ENCODE results near the gene ZNF738.

Gene ZNF738

DNA sequence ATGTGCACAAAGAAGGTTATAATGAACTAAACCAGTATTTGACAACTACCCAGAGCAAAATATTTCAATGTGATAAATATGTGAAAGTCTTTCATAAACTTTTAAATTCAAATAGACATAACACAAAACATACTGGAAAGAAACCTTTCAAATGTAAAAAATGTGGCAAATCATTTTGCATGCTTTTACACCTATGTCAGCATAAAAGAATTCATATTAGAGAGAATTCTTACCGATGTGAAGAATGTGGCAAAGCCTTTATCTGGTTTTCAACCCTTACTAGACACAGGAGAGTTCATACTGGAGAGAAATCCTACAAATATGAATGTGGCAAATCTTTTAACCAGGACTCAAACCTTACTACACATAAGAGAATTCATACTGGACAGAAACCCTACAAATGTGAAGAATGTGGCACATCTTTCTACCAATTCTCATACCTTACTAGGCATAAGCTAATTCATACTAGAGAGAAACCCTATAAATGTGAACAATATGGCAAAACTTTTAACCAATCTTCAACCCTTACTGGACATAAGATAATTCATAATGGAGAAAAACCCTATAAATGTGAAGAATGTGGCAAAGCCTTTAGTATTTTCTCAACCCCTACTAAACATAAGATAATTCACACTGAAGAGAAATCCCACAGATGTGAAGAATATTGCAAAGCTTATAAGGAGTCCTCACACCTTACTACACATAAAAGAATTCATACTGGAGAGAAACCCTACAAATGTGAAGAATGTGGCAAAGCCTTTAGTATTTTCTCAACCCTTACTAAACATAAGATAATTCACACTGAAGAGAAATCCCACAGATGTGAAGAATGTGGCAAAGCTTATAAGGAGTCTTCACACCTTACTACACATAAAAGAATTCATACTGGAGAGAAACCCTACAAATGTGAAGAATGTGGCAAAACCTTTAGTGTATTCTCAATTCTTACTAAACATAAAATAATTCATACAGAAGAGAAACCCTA is 64.5 kb downstream of the ZNF738 start:
- no peak for DNase-seq

All from activated CD4-positive, CD25-positive, alpha-beta regulatory T cell treated with anti-CD3 and anti-CD28 coated beads, Interleukin-2, amount 50 U/mL, for 72 hours (primary cell).